CD1c-positive myeloid dendritic cell (primary cell): ENCODE measurements around the gene BUD23.

Experiments
- DNase-seq: peaks from one replicate; pipeline ENCODE4 v3.0.0-alpha.2; 2016; ENCODE audit errors: extremely low spot score

Gene BUD23

GRCh38 chr7:73741600-73741999 lies 58.2 kb downstream of the BUD23 start:
- no peak for DNase-seq

GRCh38 chr7:73742338-73742752 lies 58.9 kb downstream of the BUD23 start:
- no peak for DNase-seq

GRCh38 chr7:73742753-73743641 lies 59.6 kb downstream of the BUD23 start:
- DNase-seq: no peak

DNA sequence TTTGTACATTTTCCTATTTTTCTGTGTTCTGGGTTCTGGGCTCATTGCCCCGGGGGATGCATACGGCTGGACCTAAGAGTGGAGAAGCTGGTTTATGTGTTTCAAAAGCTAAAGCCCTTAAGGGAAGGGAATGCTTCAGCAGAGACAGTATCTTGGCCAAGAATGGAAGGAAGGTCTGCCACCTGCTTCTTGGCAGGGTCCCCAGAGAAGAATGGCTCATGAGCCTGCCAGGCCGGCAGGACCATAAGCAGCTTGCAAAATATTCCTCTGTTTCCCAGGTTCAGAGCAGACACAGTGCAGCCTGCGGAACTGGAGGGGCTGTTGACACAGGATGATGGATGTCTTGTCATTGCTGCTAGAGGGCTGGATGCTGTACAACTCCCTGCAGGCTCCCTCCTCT lies 63.0 kb downstream of the BUD23 start:
- no peak for DNase-seq
